GM12873 (cell line): ENCODE data around the gene KCNAB2.

Source experiments
- CTCF ChIP-seq: IDR thresholded peaks from 2 replicates; pipeline ENCODE4 v1.5.1; 2012; ENCODE audit warnings: low read depth, mild to moderate bottlenecking, moderate library complexity, low read length, control low read depth; ENCODE audit not compliant: insufficient read depth; ENCODE audit errors: missing control alignments

KCNAB2 gene

GRCh38 chr1:6072774-6073479, 27.2 kb downstream of the KCNAB2 start:
- TF ChIP-seq CTCF, result no peak

- TF ChIP-seq CTCF, result no peak
Observed at GRCh38 chr1:6073480-6074053, 27.9 kb downstream of the KCNAB2 start.

- no peak for TF ChIP-seq CTCF
Observed at GRCh38 chr1:6074192-6074901, 28.7 kb downstream of the KCNAB2 start.

GRCh38 chr1:6075748-6076147, 30.1 kb downstream of the KCNAB2 start:
- TF ChIP-seq CTCF, result no peak

GRCh38 chr1:6077506-6077905, 31.8 kb downstream of the KCNAB2 start:
- no peak for TF ChIP-seq CTCF

GRCh38 chr1:6077919-6078318, 32.2 kb downstream of the KCNAB2 start:
- no peak for TF ChIP-seq CTCF

GRCh38 chr1:6080469-6080868, 34.8 kb downstream of the KCNAB2 start:
- no peak for TF ChIP-seq CTCF
